Measurements from ENCODE around the gene NNMT. TPM values are rescaled to one million over a fixed set of nuclear protein-coding genes. Genes with fewer than 3 reads are reported as not detected.

NNMT gene
- total and polyA plus RNA-seq, 2 donors (not counting 1 experiment from before 2014, with no cell fraction given), result 156 to 639 TPM

GRCh38 chr11:114348200-114349191 is 52.3 kb downstream of the NNMT start:
- no peaks in the 10 kb centered on the region for H3K79me2 ChIP-seq (ENCODE audit: control insufficient read depth, insufficient read depth, low read length)
- no peak overlapping the region for H3K9ac ChIP-seq (ENCODE audit: insufficient read depth, low read length)
- no peak overlapping the region for H3K27ac ChIP-seq (ENCODE audit: insufficient read depth, low read length)
- no peaks in the 10 kb centered on the region for H3K4me1 ChIP-seq (ENCODE audit: control insufficient read depth, extremely low read depth, insufficient read depth, low read length)
- H3K27me3 ChIP-seq (ENCODE audit: control insufficient read depth, insufficient read depth, low read length), result no peaks in the 10 kb centered on the region
- no peaks in the 10 kb centered on the region for H3K9me3 ChIP-seq (ENCODE audit: control insufficient read depth, insufficient read depth, low read depth, low read length)
- peak; percentile 61 to 81 for DNase-seq (ENCODE audit: low read depth in 2 of 2)
- no peak overlapping the region for H3K4me2 ChIP-seq (ENCODE audit: extremely low read depth, insufficient read depth, low read length)
- peak overlapping the region; percentile 90 for H2AFZ ChIP-seq (ENCODE audit: low read length)
- no peaks in the 10 kb centered on the region for H3K36me3 ChIP-seq (ENCODE audit: control insufficient read depth, insufficient read depth, low read length)
- no peak overlapping the region for H3K4me3 ChIP-seq (replicated peaks in 1 of 4; ENCODE audit: control extremely low read depth in 1 of 4, insufficient read depth in 1 of 4, low read depth in 3 of 4, low read length in 4 of 4)
- no peaks in the 10 kb centered on the region for H4K20me1 ChIP-seq (ENCODE audit: control insufficient read depth, extremely low read depth, insufficient read depth, low read length)
- TF ChIP-seq EZH2 (IDR thresholded peaks at IDR 0.05; ENCODE audit: low read length, missing control alignments), result no peak
- TF ChIP-seq, protein P1, sequence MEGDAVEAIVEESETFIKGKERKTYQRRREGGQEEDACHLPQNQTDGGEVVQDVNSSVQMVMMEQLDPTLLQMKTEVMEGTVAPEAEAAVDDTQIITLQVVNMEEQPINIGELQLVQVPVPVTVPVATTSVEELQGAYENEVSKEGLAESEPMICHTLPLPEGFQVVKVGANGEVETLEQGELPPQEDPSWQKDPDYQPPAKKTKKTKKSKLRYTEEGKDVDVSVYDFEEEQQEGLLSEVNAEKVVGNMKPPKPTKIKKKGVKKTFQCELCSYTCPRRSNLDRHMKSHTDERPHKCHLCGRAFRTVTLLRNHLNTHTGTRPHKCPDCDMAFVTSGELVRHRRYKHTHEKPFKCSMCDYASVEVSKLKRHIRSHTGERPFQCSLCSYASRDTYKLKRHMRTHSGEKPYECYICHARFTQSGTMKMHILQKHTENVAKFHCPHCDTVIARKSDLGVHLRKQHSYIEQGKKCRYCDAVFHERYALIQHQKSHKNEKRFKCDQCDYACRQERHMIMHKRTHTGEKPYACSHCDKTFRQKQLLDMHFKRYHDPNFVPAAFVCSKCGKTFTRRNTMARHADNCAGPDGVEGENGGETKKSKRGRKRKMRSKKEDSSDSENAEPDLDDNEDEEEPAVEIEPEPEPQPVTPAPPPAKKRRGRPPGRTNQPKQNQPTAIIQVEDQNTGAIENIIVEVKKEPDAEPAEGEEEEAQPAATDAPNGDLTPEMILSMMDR (conservative IDR thresholded peaks at IDR 0.05 in 1 of 2, IDR thresholded peaks at IDR 0.05 in 1 of 2; ENCODE audit: low read depth in 1 of 2, low read length in 2 of 2), result peak; percentile 46 to 64

GRCh38 chr11:114350022-114350421 is 53.8 kb downstream of the NNMT start:
- Histone ChIP-seq H3K27ac (ENCODE audit: insufficient read depth, low read length) (no peak overlapping the region), H3K4me1 (ENCODE audit: control insufficient read depth, extremely low read depth, insufficient read depth, low read length) (peaks cover 5% of the 10 kb centered on the region), H3K4me2 (ENCODE audit: extremely low read depth, insufficient read depth, low read length) (no peak overlapping the region), H3K4me3 (replicated peaks in 1 of 4; ENCODE audit: control extremely low read depth in 1 of 4, insufficient read depth in 1 of 4, low read depth in 3 of 4, low read length in 4 of 4) (no peak overlapping the region), H3K27me3 (ENCODE audit: control insufficient read depth, insufficient read depth, low read length) (no peaks in the 10 kb centered on the region), H4K20me1 (ENCODE audit: control insufficient read depth, extremely low read depth, insufficient read depth, low read length) (no peaks in the 10 kb centered on the region), H3K36me3 (ENCODE audit: control insufficient read depth, insufficient read depth, low read length) (no peaks in the 10 kb centered on the region), H3K79me2 (ENCODE audit: control insufficient read depth, insufficient read depth, low read length) (no peaks in the 10 kb centered on the region), H3K9me3 (ENCODE audit: control insufficient read depth, insufficient read depth, low read depth, low read length) (no peaks in the 10 kb centered on the region), H3K9ac (ENCODE audit: insufficient read depth, low read length) (no peak overlapping the region), H2AFZ (ENCODE audit: low read length) (no peak overlapping the region)
- peak in 1 of 2 donors; percentile 15 for DNase-seq (ENCODE audit: low read depth in 2 of 2)
- no peak for TF ChIP-seq EZH2 (IDR thresholded peaks at IDR 0.05; ENCODE audit: low read length, missing control alignments)
- TF ChIP-seq, protein P1 (conservative IDR thresholded peaks at IDR 0.05 in 1 of 2, IDR thresholded peaks at IDR 0.05 in 1 of 2; ENCODE audit: low read depth in 1 of 2, low read length in 2 of 2), result no peak

- no peak overlapping the region for H3K9ac ChIP-seq (ENCODE audit: insufficient read depth, low read length)
- no peak overlapping the region for H3K4me3 ChIP-seq (replicated peaks in 1 of 4; ENCODE audit: control extremely low read depth in 1 of 4, insufficient read depth in 1 of 4, low read depth in 3 of 4, low read length in 4 of 4)
- H4K20me1 ChIP-seq (ENCODE audit: control insufficient read depth, extremely low read depth, insufficient read depth, low read length), result no peaks in the 10 kb centered on the region
- no peaks in the 10 kb centered on the region for H3K9me3 ChIP-seq (ENCODE audit: control insufficient read depth, insufficient read depth, low read depth, low read length)
- peaks cover 5% of the 10 kb centered on the region for H3K4me1 ChIP-seq (ENCODE audit: control insufficient read depth, extremely low read depth, insufficient read depth, low read length)
- no peaks in the 10 kb centered on the region for H3K27me3 ChIP-seq (ENCODE audit: control insufficient read depth, insufficient read depth, low read length)
- H2AFZ ChIP-seq (ENCODE audit: low read length), result no peak overlapping the region
- H3K36me3 ChIP-seq (ENCODE audit: control insufficient read depth, insufficient read depth, low read length), result no peaks in the 10 kb centered on the region
- TF ChIP-seq, protein P1 (conservative IDR thresholded peaks at IDR 0.05 in 1 of 2, IDR thresholded peaks at IDR 0.05 in 1 of 2; ENCODE audit: low read depth in 1 of 2, low read length in 2 of 2), result no peak
- TF ChIP-seq EZH2 (IDR thresholded peaks at IDR 0.05; ENCODE audit: low read length, missing control alignments), result no peak
- H3K27ac ChIP-seq (ENCODE audit: insufficient read depth, low read length), result no peak overlapping the region
- H3K79me2 ChIP-seq (ENCODE audit: control insufficient read depth, insufficient read depth, low read length), result no peaks in the 10 kb centered on the region
- peak in 1 of 2 donors; percentile 43 for DNase-seq (ENCODE audit: low read depth in 2 of 2)
- no peak overlapping the region for H3K4me2 ChIP-seq (ENCODE audit: extremely low read depth, insufficient read depth, low read length)
These were observed 57.2 kb downstream of the NNMT start for GRCh38 chr11:114353443-114353842.
